Type B pancreatic cell (in vitro differentiated cells): ENCODE results near the gene PTPRK. TPM values are rescaled to one million over a fixed set of nuclear protein-coding genes. Genes with fewer than 3 reads are reported as not detected.
"Not testable (repeated sequence)": the region's sequence is repeated elsewhere in the genome, so short reads cannot be mapped to it uniquely, and the experiment has no call there.

Source experiments
- DNase-seq: peaks from one replicate; pipeline ENCODE4 v3.0.0; 2021; ENCODE audit warnings: mixed read lengths; ENCODE audit not compliant: unreplicated experiment; ENCODE audit errors: extremely low spot score
- H3K27ac Mint-ChIP-seq: 2 replicates; pipeline ENCODE4 v1.8.0; 2021; ENCODE audit warnings: mild to moderate bottlenecking, mixed read lengths
- H3K27me3 Mint-ChIP-seq: 2 replicates; pipeline ENCODE4 v1.8.0; 2021; ENCODE audit warnings: mixed read lengths
- H3K36me3 Mint-ChIP-seq: 2 replicates; pipeline ENCODE4 v1.8.0; 2021; ENCODE audit warnings: mixed read lengths
- H3K4me1 Mint-ChIP-seq: one replicate; pipeline ENCODE4 v1.8.0; 2021; ENCODE audit warnings: mixed read lengths; ENCODE audit not compliant: unreplicated experiment
- H3K4me3 Mint-ChIP-seq: 2 replicates; pipeline ENCODE4 v1.8.0; 2021; ENCODE audit warnings: mild to moderate bottlenecking, mixed read lengths
- H3K9me3 Mint-ChIP-seq: 2 replicates; pipeline ENCODE4 v1.8.0; 2021; ENCODE audit warnings: mixed read lengths
- CTCF ChIP-seq: fragments of 200-600 bp; sonication (generic); conservative IDR thresholded peaks from 2 replicates; pipeline ENCODE4 v1.5.0; 2021; ENCODE audit warnings: antibody characterized with exemption, mild to moderate bottlenecking
- total RNA-seq: library from RNA; stranded (reverse); gene quantifications from 2 replicates; pipeline ENCODE4 v1.2.1, GENCODE V29; 2021; ENCODE audit warnings: low replicate concordance

The PTPRK gene
- total RNA-seq, 1 donor from 2014 or later = 63.4 TPM

DNA sequence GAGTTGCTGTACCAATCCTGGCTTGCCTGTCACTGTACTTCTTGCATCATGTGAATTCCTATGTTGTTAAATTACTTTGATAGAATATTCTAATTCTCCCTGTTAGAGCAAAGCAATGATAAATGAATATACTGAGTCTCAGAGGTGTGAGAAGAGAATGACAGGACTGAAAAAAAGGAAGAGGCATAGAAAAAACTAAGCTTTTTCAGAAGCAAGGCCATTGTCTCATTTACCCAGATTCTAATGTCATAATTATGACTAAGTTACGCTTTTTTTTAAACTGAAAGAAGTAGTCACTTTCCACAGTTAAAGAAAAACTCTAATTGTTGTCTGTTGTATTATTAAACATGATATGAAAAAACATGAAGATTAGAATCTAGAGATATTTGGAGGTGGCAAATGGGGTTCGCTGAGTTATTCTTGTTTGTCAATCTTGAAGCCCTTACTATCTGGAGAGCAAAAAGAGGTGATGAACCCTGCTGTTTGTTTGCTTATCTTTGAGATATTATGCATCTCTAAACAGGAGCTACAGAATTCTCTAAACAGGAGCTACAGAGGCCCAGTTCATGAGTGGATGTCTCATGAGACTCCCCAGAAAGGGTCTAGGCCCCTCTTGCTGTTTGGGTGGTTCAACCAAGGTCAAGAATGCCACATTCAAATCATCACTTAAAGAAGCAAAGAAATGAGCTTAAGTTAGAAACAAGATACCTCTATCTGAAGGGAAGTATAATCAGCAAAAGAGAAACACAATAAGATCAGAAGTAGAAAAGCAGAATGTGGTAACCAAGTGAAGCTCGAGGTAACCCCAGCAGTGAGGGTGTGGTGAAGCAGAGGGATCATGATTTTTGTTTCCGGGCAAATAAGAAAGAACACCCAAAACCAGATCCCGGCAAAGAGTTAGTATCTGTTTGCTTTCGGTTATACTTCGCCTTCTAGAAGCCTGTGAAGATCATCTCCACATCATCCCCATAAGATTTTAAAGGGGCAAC, 586.3 kb downstream of the PTPRK start:
- H3K27me3 Mint-ChIP-seq = no peaks in the 10 kb centered on the region
- DNase-seq = no peak
- no peaks in the 10 kb centered on the region for H3K4me1 Mint-ChIP-seq
- TF ChIP-seq CTCF = no peak
- H3K36me3 Mint-ChIP-seq = no peaks in the 10 kb centered on the region
- H3K27ac Mint-ChIP-seq = no peak overlapping the region
- H3K9me3 Mint-ChIP-seq = peaks cover 9% of the 10 kb centered on the region
- H3K4me3 Mint-ChIP-seq = no peak overlapping the region

DNA sequence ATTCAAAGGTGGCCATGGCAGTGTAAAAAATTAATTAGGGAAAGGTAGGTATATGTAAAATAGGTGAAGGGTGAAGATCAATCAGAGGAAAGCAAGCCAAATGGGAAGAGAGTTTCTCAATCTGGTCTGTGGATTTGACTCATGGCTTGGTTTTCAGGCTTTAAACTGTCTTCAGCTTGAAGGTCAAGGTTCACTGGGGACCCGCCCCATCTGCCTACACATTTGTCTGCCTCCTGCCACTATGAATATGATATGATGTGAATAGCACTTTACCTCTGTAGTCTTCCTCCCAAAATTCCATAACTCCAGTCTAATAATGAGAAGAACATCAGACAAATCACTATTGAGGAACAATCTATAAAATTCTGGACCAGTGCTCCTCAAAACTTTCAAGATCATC, 587.3 kb downstream of the PTPRK start:
- no peaks in the 10 kb centered on the region for H3K36me3 Mint-ChIP-seq
- no peak for DNase-seq
- H3K27me3 Mint-ChIP-seq = no peaks in the 10 kb centered on the region
- no peak overlapping the region for H3K27ac Mint-ChIP-seq
- no peak for TF ChIP-seq CTCF
- H3K9me3 Mint-ChIP-seq = peaks cover 15% of the 10 kb centered on the region
- no peaks in the 10 kb centered on the region for H3K4me1 Mint-ChIP-seq
- H3K4me3 Mint-ChIP-seq = no peak overlapping the region

- Mint-ChIP-seq H3K27ac (no peak overlapping the region), H3K9me3 (peaks cover 15% of the 10 kb centered on the region), H3K27me3 (no peaks in the 10 kb centered on the region), H3K4me1 (no peaks in the 10 kb centered on the region), H3K36me3 (no peaks in the 10 kb centered on the region), H3K4me3 (no peak overlapping the region)
- no peak for TF ChIP-seq CTCF
- no peak for DNase-seq
Observed at GRCh38 chr6:127932708-127933107, 587.7 kb downstream of the PTPRK start.

DNA sequence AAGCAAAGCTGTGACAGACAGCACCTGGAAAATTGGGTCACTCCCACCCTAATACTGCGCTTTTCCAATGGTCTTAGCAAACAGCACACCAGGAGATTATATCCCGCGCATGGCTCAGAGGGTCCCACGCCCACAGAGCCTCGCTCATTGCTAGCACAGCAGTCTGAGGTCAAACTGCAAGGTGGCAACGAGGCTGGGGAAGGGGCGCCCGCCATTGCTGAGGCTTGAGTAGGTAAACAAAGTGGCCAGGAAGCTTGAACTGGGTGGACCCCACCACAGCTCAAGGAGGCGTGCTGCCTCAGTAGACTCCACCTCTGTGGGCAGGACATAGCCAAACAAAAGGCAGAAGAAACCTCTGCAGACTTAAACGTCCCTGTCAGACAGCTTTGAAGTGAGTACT, 594.0 kb downstream of the PTPRK start:
- H3K9me3 Mint-ChIP-seq = peaks cover 10% of the 10 kb centered on the region
- not testable (repeated sequence) for H3K36me3 Mint-ChIP-seq, H3K4me3 Mint-ChIP-seq, DNase-seq, H3K27ac Mint-ChIP-seq, H3K27me3 Mint-ChIP-seq, H3K4me1 Mint-ChIP-seq

DNA sequence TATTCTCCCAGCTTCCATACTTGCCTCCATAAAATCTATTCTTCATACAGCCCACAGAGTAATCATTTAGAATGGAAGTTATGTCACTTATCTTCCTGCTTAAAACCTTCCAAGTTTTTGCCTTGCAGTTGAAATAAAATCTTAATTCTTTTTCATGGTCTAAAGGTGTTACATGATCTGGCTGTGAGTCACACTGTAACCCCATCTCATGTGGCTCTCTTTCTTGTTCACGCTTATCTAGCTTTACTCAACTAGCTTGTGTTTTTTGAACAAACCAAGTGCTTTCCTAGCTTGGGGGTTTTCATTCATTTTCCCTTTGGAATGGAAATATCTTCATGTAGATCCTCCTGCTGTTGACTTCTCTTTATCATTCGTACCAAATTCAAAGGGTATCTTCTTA, 596.0 kb downstream of the PTPRK start:
- Mint-ChIP-seq H3K9me3 (peaks cover 10% of the 10 kb centered on the region), H3K27me3 (peaks cover 2% of the 10 kb centered on the region), H3K4me1 (no peaks in the 10 kb centered on the region), H3K36me3 (no peaks in the 10 kb centered on the region), H3K4me3 (no peak overlapping the region), H3K27ac (no peak overlapping the region)
- DNase-seq = no peak
- TF ChIP-seq CTCF = no peak

- no peak overlapping the region for H3K27ac Mint-ChIP-seq
- no peaks in the 10 kb centered on the region for H3K36me3 Mint-ChIP-seq
- H3K27me3 Mint-ChIP-seq = peaks cover 4% of the 10 kb centered on the region
- DNase-seq = no peak
- peaks cover 10% of the 10 kb centered on the region for H3K9me3 Mint-ChIP-seq
- no peaks in the 10 kb centered on the region for H3K4me1 Mint-ChIP-seq
- no peak overlapping the region for H3K4me3 Mint-ChIP-seq
- no peak for TF ChIP-seq CTCF
Observed at GRCh38 chr6:127924031-127924430, 596.4 kb downstream of the PTPRK start.
